ENCODE results near the gene CEP152.
"Not testable (repeated sequence)": the region's sequence is repeated elsewhere in the genome, so short reads cannot be mapped to it uniquely, and the experiment has no call there.

The CEP152 gene, protein sequence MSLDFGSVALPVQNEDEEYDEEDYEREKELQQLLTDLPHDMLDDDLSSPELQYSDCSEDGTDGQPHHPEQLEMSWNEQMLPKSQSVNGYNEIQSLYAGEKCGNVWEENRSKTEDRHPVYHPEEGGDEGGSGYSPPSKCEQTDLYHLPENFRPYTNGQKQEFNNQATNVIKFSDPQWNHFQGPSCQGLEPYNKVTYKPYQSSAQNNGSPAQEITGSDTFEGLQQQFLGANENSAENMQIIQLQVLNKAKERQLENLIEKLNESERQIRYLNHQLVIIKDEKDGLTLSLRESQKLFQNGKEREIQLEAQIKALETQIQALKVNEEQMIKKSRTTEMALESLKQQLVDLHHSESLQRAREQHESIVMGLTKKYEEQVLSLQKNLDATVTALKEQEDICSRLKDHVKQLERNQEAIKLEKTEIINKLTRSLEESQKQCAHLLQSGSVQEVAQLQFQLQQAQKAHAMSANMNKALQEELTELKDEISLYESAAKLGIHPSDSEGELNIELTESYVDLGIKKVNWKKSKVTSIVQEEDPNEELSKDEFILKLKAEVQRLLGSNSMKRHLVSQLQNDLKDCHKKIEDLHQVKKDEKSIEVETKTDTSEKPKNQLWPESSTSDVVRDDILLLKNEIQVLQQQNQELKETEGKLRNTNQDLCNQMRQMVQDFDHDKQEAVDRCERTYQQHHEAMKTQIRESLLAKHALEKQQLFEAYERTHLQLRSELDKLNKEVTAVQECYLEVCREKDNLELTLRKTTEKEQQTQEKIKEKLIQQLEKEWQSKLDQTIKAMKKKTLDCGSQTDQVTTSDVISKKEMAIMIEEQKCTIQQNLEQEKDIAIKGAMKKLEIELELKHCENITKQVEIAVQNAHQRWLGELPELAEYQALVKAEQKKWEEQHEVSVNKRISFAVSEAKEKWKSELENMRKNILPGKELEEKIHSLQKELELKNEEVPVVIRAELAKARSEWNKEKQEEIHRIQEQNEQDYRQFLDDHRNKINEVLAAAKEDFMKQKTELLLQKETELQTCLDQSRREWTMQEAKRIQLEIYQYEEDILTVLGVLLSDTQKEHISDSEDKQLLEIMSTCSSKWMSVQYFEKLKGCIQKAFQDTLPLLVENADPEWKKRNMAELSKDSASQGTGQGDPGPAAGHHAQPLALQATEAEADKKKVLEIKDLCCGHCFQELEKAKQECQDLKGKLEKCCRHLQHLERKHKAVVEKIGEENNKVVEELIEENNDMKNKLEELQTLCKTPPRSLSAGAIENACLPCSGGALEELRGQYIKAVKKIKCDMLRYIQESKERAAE (N-terminal part only)

GRCh38 chr15:48810414-48811324 lies at the start of gene CEP152:
TSS of gene CEP152 (minus strand) at chr15:48811069. CDS start at chr15:48805649, 5,420 bp downstream.
- DNase-seq (ENCODE audit: low read depth in 2 of 2): peak; percentile 95

DNA sequence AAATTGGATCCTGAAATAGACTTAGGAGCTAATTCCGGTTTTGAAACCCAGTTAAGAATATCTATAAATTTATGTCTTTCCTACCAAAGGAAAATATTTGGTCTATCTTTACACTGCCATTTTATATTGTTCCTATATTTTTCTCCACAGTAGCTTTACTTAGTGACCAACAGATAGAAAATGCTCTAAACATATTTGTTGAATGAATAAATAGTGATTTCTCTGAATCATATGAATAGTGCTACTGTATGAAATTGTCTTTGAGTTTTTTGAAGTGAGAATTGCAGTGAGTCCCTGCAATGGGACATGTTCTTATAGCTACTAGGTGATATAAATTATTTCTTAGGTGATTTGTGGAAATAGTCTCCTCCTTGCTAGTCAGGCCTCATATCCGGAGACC lies 48.6 kb upstream of the CEP152 start:
- no peak for DNase-seq (ENCODE audit: low read depth in 2 of 2)

- DNase-seq (ENCODE audit: low read depth in 2 of 2): no peak
Observed at GRCh38 chr15:48858401-48858800, 47.5 kb upstream of the CEP152 start.

DNA sequence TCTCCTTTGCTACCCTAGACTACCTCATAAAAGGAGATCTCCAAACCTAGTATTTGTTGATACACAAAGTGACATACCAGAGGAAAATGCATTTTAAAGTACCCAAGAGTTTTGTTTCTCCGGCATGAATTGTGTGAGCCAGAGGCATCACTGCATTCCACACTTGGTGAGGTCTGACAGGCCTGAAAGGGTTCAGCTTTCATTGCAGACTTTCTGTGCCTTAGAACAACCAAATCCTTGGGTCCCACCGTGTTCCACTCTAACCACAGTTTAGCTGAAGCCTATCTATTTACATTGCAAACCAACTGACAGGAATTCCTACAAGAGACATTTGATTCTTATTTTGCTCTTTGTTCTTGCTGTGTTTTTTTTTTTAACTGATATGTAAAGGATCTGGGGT lies 46.1 kb upstream of the CEP152 start:
- DNase-seq (ENCODE audit: low read depth in 2 of 2): no peak

- no peak for DNase-seq (ENCODE audit: low read depth in 2 of 2)
Observed at GRCh38 chr15:48855501-48856440, 44.9 kb upstream of the CEP152 start.

- not testable (repeated sequence) for DNase-seq (ENCODE audit: low read depth in 2 of 2)
Observed at GRCh38 chr15:48854434-48854833, 43.6 kb upstream of the CEP152 start.

- no peak for DNase-seq (ENCODE audit: low read depth in 2 of 2)
Observed at GRCh38 chr15:48851956-48852355, 41.1 kb upstream of the CEP152 start.

- DNase-seq (ENCODE audit: low read depth in 2 of 2): no peak
Observed at GRCh38 chr15:48850648-48851047, 39.8 kb upstream of the CEP152 start.

DNA sequence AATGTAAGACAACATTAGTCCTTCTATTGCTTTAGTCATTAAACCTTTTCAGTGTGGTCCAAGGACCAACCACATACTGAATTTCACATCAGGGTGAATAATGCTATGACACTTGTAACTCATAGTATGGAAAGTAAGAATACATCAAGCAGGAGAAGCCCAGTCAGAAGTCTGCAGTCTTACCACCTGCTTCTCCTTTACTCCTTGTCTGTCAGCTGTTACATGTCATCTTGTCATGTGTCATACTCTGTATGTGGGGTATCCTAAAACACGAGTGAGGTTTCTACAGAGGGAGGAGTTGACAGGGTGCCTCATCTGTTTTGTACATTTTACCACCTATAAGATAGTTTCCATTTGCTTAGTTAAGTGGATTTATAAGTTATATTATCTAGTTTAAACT lies 34.3 kb upstream of the CEP152 start:
- no peak for DNase-seq (ENCODE audit: low read depth in 2 of 2)

- no peak for DNase-seq (ENCODE audit: low read depth in 2 of 2)
Observed at GRCh38 chr15:48842501-48842900, 31.6 kb upstream of the CEP152 start.

DNA sequence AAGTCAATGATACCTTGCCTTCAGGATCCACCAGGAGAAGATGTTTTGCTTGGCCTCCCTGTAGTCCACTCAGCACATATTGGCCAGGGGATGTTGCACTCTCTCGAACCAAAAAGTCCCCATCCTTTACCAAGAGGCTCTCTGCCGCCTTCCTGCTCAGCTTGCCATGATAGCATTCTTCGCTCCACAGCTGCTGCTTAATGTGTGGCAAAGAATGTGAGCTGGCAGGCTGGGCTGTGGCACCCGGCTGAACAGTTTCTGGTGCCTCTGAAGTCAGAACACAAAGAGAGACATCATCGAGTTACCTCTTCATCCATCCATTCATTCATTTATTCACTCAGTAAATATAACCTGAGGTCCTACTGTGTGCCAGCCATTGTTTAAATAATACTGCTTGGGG lies 23.9 kb upstream of the CEP152 start:
- DNase-seq (ENCODE audit: low read depth in 2 of 2): no peak

GRCh38 chr15:48833526-48834239 lies 22.8 kb upstream of the CEP152 start:
- DNase-seq (ENCODE audit: low read depth in 2 of 2): no peak

DNA sequence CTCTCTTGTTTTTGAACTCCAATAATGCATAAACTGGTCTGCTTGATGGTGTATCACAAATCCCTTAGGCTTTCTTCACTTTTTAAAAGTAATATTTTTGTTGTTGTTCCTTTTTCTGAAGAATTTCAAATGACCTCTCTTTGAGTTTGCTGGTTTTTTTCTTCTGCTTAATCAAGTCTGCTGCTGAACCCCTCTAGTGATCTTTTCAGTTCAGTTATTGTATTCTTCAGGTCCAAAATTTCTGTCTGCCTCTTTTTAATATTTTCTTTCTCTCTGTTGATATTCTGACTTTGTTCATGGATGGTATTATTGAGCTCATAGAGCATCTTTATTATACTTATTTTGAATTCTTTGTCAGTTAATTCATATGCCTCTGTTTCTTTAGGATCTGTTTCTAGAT lies 21.8 kb upstream of the CEP152 start:
- no peak for DNase-seq (ENCODE audit: low read depth in 2 of 2)

- no peak for DNase-seq (ENCODE audit: low read depth in 2 of 2)
Observed at GRCh38 chr15:48828906-48829305, 18.0 kb upstream of the CEP152 start.

DNA sequence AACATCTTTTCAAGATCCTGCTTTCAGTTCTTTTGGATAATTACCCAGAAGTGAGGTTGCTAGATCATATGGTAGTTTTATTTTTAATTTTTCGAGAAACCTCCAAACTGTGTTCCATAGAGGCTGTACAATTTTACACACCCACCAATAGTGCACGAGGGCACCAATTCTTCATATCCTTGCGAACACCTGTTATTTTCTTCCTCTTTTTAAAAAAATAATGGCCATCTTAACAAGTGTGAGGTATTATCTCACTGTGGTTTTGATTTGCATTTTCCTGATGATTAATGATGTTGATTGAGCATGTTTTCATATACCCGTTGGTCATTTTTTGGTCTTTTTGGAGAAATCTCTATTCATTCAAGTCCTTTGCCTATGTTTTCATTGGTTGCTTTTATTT lies 17.6 kb upstream of the CEP152 start:
- no peak for DNase-seq (ENCODE audit: low read depth in 2 of 2)

DNA sequence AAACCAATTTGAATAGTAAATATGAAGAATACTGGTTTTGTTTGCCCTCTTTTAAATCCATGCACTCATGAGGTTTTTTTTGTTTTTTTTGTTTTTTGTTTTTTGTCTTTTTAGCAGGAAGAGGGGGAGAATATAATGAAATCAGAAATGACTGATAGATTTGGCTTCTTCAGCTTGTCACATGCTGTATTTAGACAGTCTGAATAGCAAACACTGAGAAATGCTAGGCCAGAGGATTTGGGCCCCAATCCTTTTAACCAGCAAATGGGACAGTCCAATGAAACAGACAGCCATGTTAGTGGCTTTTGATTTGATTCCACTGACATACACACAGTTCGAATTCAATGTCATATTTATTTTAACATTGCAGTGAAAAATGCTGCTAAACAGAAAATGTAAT lies 14.2 kb upstream of the CEP152 start:
- DNase-seq (ENCODE audit: low read depth in 2 of 2): no peak

DNA sequence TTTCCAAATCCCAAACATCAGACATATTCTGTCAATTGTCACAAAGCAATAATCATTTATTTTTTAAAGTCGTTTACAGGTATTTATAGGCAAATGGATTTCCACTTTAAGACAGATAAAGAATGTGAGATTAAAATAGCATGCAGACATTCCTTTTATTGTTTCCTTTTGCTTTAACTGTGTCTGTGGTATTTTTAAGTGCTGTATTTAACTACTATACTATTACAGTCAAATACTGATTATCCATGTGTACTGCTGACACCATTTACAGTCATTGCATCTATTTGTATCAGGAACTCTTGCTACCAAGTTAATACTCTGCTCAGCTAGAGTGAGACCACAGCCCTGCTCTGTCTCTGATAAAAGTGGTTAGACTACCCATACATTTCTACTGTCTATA lies 12.8 kb upstream of the CEP152 start:
- DNase-seq (ENCODE audit: low read depth in 2 of 2): no peak

DNA sequence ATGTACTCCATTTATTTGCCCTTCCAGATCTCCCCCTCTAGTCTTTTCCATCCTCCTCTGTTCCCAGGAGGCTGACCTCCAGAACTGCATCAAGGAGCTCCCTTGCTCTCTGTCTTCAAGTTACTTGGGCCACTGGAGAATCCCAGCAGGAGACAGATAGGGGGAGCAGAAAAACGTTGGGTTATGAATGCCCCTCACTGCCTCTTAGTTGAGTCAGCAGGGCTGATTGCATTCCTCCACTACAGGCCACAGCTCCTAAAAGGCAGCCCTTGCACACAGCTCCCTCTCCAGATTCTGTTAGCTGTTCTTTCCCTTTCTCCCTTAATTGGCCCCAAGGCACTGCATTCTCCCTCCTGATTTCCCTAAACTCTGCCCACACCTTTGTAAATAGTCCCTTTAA lies 12.4 kb upstream of the CEP152 start:
- no peak for DNase-seq (ENCODE audit: low read depth in 2 of 2)

GRCh38 chr15:48814286-48814685 lies 3.4 kb upstream of the CEP152 start:
- DNase-seq (ENCODE audit: low read depth in 2 of 2): no peak
